GM12872 (cell line): ENCODE results near the gene RGS1.

ENCODE experiments used
- CTCF ChIP-seq: IDR thresholded peaks from 3 replicates; pipeline ENCODE4 v1.5.1; 2011; ENCODE audit warnings: low read depth, mild to moderate bottlenecking, low read length, moderate library complexity; ENCODE audit not compliant: insufficient read depth

RGS1 gene

DNA sequence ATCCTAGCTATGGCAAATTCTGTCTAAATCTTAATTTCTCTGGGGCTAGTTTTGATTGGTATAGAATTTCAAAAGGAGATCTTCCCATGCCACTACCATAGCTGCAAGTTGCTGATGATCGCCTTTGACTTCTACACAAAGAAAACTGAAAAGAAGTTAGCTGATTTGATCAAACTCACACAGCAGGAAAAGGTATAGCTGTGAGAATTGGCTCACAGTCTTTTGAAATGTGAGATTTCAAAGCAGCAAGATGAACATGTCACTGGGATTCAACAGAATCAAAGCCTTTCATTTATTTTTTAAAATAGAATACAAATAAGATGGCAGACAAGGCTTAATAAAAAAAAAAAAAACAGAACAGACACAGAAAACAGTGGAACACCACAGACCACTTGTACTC lies 7.5 kb upstream of the RGS1 start:
- TF ChIP-seq CTCF: no peak

DNA sequence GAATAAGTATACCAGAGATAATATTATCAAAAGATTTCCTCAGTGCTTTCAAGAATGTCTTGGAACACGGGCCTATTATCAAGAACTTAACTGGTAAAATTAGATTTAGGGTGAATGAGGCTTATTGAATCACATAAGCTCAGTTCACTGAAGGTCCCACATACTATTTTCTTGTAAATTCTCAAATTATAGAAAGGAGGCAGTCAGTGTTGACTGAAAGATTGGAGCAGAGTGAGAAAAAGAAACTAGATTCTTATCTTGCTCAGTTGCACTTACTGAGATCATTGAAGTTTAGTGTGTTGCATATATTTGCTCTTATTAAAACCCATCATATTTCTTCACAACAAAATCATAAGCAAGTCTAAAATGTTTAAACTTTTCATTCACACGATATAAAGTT lies 3.9 kb upstream of the RGS1 start:
- no peak for TF ChIP-seq CTCF

DNA sequence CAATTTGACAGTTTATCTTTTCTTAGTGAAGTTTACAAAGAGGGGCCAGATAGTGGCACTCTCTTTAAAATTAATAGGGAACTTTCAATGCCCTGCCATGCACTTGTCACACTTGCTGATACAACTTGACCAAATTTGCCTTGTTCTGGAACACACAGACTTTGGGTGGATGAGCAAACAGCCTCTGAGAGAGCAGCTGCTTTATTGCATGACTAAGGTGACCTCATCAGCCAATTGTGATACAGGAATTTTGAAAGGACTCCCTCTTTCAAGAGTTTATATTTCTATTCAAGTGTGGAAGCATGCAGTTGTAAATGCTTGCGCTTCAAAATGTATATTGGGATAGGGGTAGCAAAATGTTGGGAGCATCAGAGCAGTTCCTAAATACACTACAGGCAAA lies 2.1 kb upstream of the RGS1 start:
- TF ChIP-seq CTCF: no peak

DNA sequence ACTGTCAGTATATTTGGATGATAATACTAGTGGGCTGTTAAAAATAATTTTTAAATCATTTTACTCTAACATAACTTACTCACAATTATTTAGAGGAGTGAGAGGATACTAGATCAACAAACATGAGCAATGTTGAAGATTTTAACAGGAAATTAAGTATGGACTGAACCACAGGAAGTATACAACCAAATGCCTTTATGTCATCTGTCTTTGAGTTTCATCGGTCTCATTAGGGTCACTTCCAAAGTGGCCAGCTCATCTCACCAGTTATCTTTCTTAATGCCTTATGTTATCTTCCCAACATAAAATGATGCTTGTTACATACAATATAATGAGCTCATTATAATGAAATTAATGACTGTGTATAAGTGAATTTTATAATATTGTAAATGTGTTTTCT lies 1.5 kb upstream of the RGS1 start:
- TF ChIP-seq CTCF: no peak

DNA sequence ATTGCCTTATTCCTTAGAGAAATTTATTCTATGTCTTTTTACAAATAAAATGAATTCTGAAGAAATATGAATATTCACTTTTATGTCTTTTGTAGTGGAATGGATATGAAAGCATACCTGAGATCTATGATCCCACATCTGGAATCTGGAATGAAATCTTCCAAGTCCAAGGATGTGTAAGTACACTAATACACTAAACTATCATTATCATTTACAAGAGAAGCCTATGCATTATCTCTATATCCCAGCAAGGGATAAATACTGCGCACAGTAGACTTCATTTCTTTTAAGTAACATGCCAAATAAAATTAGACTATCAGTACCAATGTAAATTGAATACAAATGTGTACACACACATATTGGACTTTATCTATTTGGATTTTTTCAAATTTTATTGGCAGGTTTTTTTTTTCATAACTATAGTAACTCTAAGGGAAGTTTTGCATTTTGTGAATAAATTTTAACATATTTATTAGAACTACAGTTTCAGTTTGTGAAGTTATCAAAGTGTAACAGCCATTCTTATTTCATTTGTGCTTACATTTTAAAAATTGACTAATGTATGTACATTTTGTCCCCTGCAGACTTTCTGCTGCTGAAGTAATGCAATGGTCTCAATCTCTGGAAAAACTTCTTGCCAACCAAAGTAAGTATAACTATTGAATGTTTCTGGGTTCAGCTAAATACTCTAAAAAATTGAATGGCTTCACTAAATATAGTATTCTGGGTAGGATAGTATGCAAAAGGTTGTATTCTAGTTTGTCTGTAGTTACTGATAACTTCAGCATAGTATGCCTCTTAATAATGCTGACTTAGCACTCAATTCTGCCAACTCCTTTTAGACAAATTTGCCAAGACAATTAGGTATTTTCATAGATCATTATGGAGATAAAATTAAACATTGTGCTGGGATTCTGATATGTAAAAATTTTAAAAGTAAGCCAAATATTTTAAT lies 894 bp downstream of the RGS1 start:
- no peak for TF ChIP-seq CTCF

DNA sequence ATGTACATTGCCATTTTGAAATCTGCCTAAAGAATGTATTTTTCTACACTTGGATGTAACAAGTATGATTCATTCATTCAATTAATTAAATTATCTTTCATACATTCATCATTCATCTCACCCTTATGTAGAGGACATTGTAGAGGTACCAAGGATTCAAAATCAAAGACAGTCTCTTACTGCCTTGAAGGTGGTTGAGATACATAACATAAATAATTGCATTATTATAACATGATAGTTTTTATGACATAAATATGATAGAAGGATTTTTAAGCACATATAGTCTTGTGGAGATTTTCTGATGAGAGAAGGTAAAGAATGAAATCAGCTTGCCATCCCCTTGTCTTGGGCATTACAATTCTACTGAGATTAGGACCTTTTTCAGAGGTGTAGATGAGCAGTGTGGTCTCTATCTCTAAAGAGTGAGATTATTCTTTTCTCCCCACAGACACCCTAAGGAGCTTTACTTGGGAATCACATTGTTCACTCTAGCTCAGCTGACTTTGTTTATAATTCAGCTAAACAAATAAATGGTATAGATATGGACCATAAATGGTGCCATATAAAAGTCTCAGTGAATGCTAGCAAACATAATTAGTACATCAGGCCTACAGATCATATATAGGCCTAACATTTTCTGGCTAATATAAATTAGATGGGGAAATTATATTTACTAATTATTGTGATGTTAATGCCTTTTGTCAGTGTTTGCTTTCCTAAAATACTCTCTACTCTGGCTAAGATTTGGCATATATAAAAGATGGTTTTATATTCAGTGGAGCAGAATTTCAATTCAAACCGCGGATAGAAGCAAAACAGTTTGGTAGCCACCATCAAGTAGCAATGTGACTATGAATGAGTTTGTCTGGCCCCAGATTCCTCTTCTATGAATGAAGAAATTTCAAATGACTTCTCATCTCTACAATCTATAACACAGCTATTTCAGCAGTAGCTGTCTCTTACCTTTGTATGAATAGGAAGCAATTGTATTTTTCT lies 1.9 kb downstream of the RGS1 start:
- no peak for TF ChIP-seq CTCF
